Common myeloid progenitor, CD34-positive (primary cell): Measurements from ENCODE around the gene HIVEP2.

Source experiments
- CTCF ChIA-PET: fragments of 350-600 bp; sonication (Branson Sonifier 250); formaldehyde crosslinking; loops from one replicate; lab custom pipeline; 2021; ENCODE audit warnings: antibody characterized with exemption; lab: Charles Lee
- POLR2A ChIA-PET: fragments of 350-600 bp; sonication (Branson Sonifier 250); formaldehyde crosslinking; loops from one replicate; lab custom pipeline; 2021; ENCODE audit warnings: antibody characterized with exemption; lab: Charles Lee
- DNase-seq, 3 donors: peaks; one replicate each; pipeline versions ENCODE4 v3.0.0 to v3.0.0-alpha.2; 2013
- H3K27ac ChIP-seq, 2 experiments: 1 replicate in 1 of 2; 2 replicates in 1 of 2; pipeline ENCODE4 v1.7.0; 2013; ENCODE audit warnings: inconsistent platforms in 2 of 2, low read length in 2 of 2, mild to moderate bottlenecking in 2 of 2, low read depth in 1 of 2, moderate library complexity in 1 of 2; ENCODE audit not compliant: severe bottlenecking in 2 of 2, insufficient read depth in 1 of 2, poor library complexity in 1 of 2
- H3K27me3 ChIP-seq, 5 experiments: replicated peaks in 2 of 5; 1 replicate in 3 of 5; 2 replicates in 2 of 5; pipeline versions ENCODE4 v1.6.1 to v1.7.0; 2013; ENCODE audit warnings: low read length in 4 of 5, mild to moderate bottlenecking in 2 of 5, moderate library complexity in 2 of 5, inconsistent platforms in 1 of 5; ENCODE audit not compliant: insufficient read depth in 5 of 5, control insufficient read depth in 4 of 5
- H3K36me3 ChIP-seq, 4 experiments: 1 replicate in 2 of 4; 2 replicates in 2 of 4; pipeline versions ENCODE4 v1.6.1 to v1.7.0; 2013; ENCODE audit warnings: low read length in 3 of 4, control low read depth in 1 of 4, mild to moderate bottlenecking in 1 of 4; ENCODE audit not compliant: control insufficient read depth in 4 of 4, insufficient read depth in 4 of 4
- H3K4me1 ChIP-seq, 4 experiments: 1 replicate in 3 of 4; 2 replicates in 1 of 4; pipeline versions ENCODE4 v1.6.1 to v1.7.1; 2013; ENCODE audit warnings: low read length in 3 of 4, mild to moderate bottlenecking in 3 of 4, control low read depth in 1 of 4, inconsistent platforms in 1 of 4, moderate library complexity in 1 of 4; ENCODE audit not compliant: control insufficient read depth in 4 of 4, insufficient read depth in 4 of 4; ENCODE audit errors: control extremely low read depth in 1 of 4
- H3K4me3 ChIP-seq, 7 experiments: 1 replicate in 4 of 7; 2 replicates in 3 of 7; pipeline versions ENCODE4 v1.5.1 to v1.7.0; 2013; ENCODE audit warnings: mild to moderate bottlenecking in 7 of 7, low read length in 6 of 7, moderate library complexity in 6 of 7, inconsistent platforms in 2 of 7, low read depth in 2 of 7, control low read depth in 1 of 7; ENCODE audit not compliant: insufficient read depth in 4 of 7, control insufficient read depth in 1 of 7; ENCODE audit errors: extremely low read depth in 1 of 7
- H3K9me3 ChIP-seq, 5 experiments: 1 replicate in 4 of 5; 2 replicates in 1 of 5; pipeline versions ENCODE4 v1.6.1 to v1.7.1; 2013; ENCODE audit warnings: low read length in 4 of 5, mild to moderate bottlenecking in 2 of 5, inconsistent platforms in 1 of 5, low read depth in 1 of 5, moderate library complexity in 1 of 5; ENCODE audit not compliant: control insufficient read depth in 4 of 5, insufficient read depth in 2 of 5; ENCODE audit errors: control extremely low read depth in 1 of 5
- WGBS: methylation state at CpG from one replicate; pipeline ENCODE4 v1.1.5; 2013; ENCODE audit not compliant: insufficient coverage; 5-methylcytosine and 5-hydroxymethylcytosine counted together

The HIVEP2 gene

DNA sequence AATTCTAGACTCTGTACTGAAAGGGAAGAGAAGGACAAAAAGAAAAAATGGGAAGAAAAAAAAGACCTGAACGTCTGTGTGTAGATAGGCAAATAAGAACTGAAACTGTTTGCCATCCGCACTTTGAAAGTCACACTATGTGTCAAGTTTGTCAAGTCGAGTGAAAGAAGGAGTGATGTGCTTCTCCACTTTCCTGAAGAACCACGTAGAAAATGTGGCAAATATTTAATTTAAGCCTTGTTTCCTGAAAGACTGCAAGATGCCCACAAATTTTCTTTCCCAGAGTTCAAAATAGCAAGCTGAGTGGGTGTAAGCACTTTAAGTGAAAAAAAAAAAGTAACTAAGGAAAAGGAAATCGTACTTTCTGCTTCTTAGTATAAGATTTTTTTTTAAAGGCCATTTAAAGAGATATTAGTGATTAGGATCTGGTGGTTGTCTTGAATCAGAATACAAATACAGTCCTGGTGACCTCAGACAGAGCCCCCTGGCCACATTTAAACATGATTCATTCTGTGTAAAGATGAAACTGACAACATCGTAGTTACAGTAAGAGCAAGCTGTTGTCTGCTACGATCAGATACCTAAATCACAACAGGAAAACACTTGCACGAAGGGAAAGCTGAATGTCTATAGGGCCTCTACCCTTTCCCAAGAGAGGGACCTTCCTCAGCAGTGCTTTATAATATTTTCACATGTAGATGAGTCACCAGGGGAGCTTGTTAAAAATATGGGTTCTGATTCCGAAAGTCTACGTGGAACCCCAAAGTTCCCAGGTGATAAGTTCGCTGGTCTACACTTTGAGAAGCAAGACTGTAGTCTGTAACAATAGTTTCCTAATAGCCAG lies 102.3 kb downstream of the HIVEP2 start:
- Histone ChIP-seq H3K4me1 (peaks cover 36 to 48% (median 41%) of the 10 kb centered on the region in 4 experiments), H3K36me3 (no peaks in the 10 kb centered on the region), H3K27ac (peak overlapping the region in 1 of 2 experiments; percentile 36), H3K27me3 (no peaks in the 10 kb centered on the region), H3K4me3 (peak overlapping the region in 6 of 7 experiments; percentile 4 to 66 (median 26)), H3K9me3 (no peaks in the 10 kb centered on the region)
- CTCF ChIA-PET, result interaction anchor here (0.9 to 3.0 kb wide), 9 partner anchors 8 to 49 kb away, joined by 3 to 14 read pairs (median 4); no protein-coding TSS in a partner anchor
- 16% methylated on average over 9 of the region's 11 CpGs for WGBS
- peak; percentile 38 to 82 (median 76) for DNase-seq
- POLR2A ChIA-PET, result interaction anchor here (0.6 to 0.9 kb wide), 2 partner anchors 31 to 103 kb away, joined by 3 to 6 read pairs; partner anchors contain the start of gene HIVEP2

GRCh38 chr6:142841915-142842314 lies 103.1 kb downstream of the HIVEP2 start:
- ChIA-PET CTCF (interaction anchor here (1.3 to 3.0 kb wide), 4 partner anchors 8 to 30 kb away, joined by 3 to 14 read pairs (median 4); no protein-coding TSS in a partner anchor), POLR2A (interaction anchor here (0.6 to 0.9 kb wide), 2 partner anchors 30 to 103 kb away, joined by 3 to 6 read pairs; partner anchors contain the start of gene HIVEP2)
- Histone ChIP-seq H3K27me3 (no peaks in the 10 kb centered on the region), H3K4me3 (peak overlapping the region in 3 of 7 experiments; percentile 5 to 66 (median 22)), H3K9me3 (no peaks in the 10 kb centered on the region), H3K36me3 (no peaks in the 10 kb centered on the region), H3K27ac (no peak overlapping the region), H3K4me1 (peaks cover 36 to 48% (median 41%) of the 10 kb centered on the region in 4 experiments)
- no CpG with 5 or more reads among the region's 1 CpG for WGBS
- no peak for DNase-seq

DNA sequence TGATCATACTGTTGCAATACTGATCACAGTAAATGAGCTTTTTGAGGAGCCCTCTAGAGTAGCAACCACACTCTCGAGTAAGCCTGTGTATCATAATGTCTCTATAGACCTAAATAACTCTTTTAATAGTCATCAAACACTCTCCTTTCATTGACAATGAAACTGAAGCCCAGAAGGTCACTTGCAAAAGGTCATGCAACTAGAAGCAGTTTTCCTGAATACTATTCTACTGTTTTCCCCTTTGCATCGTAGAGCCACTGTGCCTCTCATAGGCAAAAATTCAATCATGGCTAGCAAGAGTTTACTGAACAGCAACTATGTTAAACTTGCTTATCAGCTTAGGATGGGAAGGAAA lies 105.3 kb downstream of the HIVEP2 start:
- Histone ChIP-seq H3K4me1 (peaks cover 17 to 31% (median 26%) of the 10 kb centered on the region in 4 experiments), H3K27me3 (no peaks in the 10 kb centered on the region), H3K4me3 (no peak overlapping the region), H3K27ac (no peak overlapping the region), H3K36me3 (no peaks in the 10 kb centered on the region), H3K9me3 (no peaks in the 10 kb centered on the region)
- POLR2A ChIA-PET, result interaction anchor here (0.6 kb wide), 1 partner anchor 102 kb away, joined by 3 read pairs; no protein-coding TSS in a partner anchor
- WGBS, result 100% methylated on average over 2 of the region's 2 CpGs
- DNase-seq, result no peak
- CTCF ChIA-PET, result interaction anchor here (1.0 kb wide), 1 partner anchor 9 kb away, joined by 4 read pairs; no protein-coding TSS in a partner anchor

- Histone ChIP-seq H3K4me1 (peaks cover 12 to 26% (median 20%) of the 10 kb centered on the region in 4 experiments), H3K36me3 (no peaks in the 10 kb centered on the region), H3K27ac (no peak overlapping the region), H3K27me3 (no peaks in the 10 kb centered on the region), H3K9me3 (no peaks in the 10 kb centered on the region), H3K4me3 (no peak overlapping the region)
- DNase-seq, result peak in 2 of 3 donors; percentile 43 to 60
- CTCF ChIA-PET, result no interaction called here
- POLR2A ChIA-PET, result interaction anchor here (0.6 kb wide), 1 partner anchor 102 kb away, joined by 3 read pairs; no protein-coding TSS in a partner anchor
- 90% methylated on average over 3 of the region's 7 CpGs for WGBS
Observed at GRCh38 chr6:142838821-142839685, 105.9 kb downstream of the HIVEP2 start.

- WGBS, result 100% methylated on average over 2 of the region's 3 CpGs
- DNase-seq, result no peak
Observed at GRCh38 chr6:142835787-142836535, 109.0 kb downstream of the HIVEP2 start.

DNA sequence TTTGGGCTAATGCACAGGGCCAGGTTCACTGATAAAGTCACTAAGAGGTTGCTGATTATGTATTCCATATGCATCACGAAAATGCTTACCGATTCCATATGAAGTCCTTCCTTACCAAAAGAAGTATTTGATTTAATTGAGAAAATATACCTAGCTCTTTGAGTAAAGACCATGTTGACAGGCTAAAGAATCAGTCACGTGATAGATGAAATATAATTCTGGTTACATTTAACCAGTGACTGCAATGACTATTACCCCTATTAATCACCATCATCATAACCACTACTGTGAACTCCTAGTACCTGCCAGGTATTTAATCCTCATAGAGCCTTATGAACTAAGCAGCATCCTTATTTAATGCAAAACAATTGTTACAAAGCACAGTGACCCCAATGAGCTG lies 110.1 kb downstream of the HIVEP2 start:
- H3K4me3 ChIP-seq, result no peak overlapping the region
- DNase-seq, result no peak
- H3K36me3 ChIP-seq, result peaks cover 0 to 3% (median 0%) of the 10 kb centered on the region in 4 experiments
- H3K27me3 ChIP-seq, result no peaks in the 10 kb centered on the region
- WGBS, result 100% methylated on average over 2 of the region's 3 CpGs
- ChIA-PET POLR2A (no interaction called here), CTCF (interaction anchor here (1.1 to 1.9 kb wide), 3 partner anchors 8 to 18 kb away, joined by 3 to 5 read pairs (median 3); no protein-coding TSS in a partner anchor)
- no peaks in the 10 kb centered on the region for H3K9me3 ChIP-seq
- H3K4me1 ChIP-seq, result peaks cover 0 to 5% (median 2%) of the 10 kb centered on the region in 4 experiments
- H3K27ac ChIP-seq, result no peak overlapping the region

More at GRCh38 chr6:142835787-142836535, 109.0 kb downstream of the HIVEP2 start:
- ChIA-PET POLR2A (interaction anchor here (0.7 kb wide), 1 partner anchor 12 kb away, joined by 4 read pairs; no protein-coding TSS in a partner anchor), CTCF (interaction anchor here (0.6 to 1.4 kb wide), 5 partner anchors 17 to 318 kb away, joined by 3 to 5 read pairs (median 3); no protein-coding TSS in a partner anchor)
- Histone ChIP-seq H3K27me3 (no peaks in the 10 kb centered on the region), H3K4me3 (no peak overlapping the region), H3K36me3 (peaks cover 0 to 3% (median 0%) of the 10 kb centered on the region in 4 experiments), H3K9me3 (no peaks in the 10 kb centered on the region), H3K4me1 (peaks cover 0 to 5% (median 2%) of the 10 kb centered on the region in 4 experiments), H3K27ac (no peak overlapping the region)
